ENCODE data around the gene TTLL9.
"Not testable (repeated sequence)": the region's sequence is repeated elsewhere in the genome, so short reads cannot be mapped to it uniquely, and the experiment has no call there.

The TTLL9 gene

GRCh38 chr20:31920275-31920855 is 49.9 kb downstream of the TTLL9 start:
- no peak for DNase-seq

DNA sequence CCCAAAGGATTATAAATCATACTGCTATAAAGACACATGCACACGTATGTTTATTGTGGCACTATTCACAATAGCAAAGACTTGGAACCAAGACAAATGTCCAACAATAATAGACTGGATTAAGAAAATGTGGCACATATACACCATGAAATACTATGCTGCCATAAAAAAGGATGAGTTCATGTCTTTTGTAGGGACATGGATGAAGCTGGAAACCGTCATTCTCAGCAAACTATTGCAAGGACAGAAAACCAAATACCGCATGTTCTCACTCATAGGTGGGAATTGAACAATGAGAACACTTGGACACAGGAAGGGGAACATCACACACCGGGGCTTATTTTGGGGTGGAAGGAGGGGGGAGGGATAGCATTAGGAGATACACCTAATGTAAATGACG is 51.0 kb downstream of the TTLL9 start:
- not testable (repeated sequence) for DNase-seq

- DNase-seq = no peak
Measured at GRCh38 chr20:31922181-31922580, 51.7 kb downstream of the TTLL9 start.

DNA sequence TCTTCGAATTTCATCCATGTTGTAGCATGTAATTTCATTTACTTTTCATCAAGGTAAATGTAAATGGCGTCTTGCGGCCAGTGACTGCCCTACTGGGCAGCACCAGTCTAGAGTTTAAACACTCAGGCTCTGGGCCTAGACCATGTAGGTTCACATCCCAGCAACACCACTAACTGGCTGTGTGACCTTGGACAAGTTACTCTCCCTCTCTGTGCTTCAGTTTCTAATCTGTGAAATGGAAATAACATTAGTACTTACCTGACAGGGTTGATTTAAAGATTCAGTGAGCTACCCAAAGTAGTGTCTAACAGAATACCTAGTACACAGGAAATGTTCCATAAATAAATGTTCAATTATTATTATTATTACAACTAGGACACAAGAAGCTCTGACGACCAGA is 52.2 kb downstream of the TTLL9 start:
- no peak for DNase-seq

- no peak for DNase-seq
Measured at GRCh38 chr20:31923388-31924331, 53.2 kb downstream of the TTLL9 start.

DNA sequence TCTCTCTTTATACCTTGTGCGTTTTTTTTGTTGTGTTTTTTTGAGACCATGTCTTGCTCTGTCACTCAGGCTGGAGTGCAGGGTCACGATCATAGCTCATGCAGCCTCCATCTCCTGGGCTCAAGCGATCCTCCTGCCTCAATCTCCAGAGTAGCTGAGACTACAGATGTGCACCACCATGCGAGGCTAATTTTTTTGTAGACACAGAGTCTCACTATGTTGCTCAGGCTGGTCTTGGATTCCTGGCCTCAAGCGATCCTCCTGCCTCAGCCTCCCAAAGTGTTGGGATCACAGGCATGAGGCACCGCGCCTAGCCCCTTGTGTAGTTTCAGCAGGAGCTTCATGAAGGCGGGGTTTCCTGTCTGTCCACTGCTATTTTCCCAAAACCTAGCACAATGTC is 54.1 kb downstream of the TTLL9 start:
- DNase-seq = no peak

DNA sequence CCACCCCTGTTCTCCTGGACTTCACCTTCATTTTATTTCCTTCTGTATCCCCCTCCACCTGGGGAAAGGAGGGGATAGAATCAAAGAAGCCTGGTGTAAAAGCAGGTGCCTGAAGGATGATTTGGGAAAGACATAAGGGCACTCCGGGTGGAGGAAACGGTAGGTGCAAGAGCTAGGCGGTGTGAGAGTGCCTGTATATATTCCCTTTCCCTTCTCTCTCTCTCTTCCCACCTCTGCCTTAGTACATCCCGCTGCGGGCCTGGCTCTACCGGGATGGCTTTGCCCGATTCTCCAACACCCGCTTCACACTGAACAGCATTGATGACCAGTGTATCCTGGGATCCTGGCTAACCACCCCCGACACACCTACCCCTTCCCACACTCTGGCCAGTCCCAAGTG is 55.2 kb downstream of the TTLL9 start:
- no peak for DNase-seq

- no peak for DNase-seq
Measured at GRCh38 chr20:31926493-31926892, 56.1 kb downstream of the TTLL9 start.

DNA sequence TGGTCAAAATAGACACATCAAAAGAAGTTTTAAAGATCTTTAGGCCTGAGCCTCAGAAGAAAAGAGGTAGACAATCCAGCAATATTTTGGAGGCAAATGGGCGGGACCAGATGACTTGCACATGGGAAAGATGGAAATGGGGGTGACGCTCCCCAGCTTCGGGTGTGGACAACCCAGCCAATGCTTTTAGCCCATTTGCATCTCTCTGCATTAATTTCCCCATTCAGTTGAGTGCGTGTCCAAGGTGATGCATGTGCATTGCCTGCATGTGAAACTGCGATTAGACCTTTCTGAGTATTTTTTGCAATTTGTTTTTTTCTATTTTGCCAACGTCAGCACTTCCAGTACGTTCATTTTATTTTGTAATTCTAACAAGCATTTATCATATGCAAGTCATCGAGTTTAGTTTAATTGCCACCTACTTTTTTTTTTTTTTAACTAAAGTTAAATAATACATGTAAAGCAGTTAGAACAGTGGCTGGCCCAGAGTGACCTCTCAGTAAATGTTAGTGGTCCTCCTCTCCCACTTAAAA is 57.3 kb downstream of the TTLL9 start:
- DNase-seq = no peak

DNA sequence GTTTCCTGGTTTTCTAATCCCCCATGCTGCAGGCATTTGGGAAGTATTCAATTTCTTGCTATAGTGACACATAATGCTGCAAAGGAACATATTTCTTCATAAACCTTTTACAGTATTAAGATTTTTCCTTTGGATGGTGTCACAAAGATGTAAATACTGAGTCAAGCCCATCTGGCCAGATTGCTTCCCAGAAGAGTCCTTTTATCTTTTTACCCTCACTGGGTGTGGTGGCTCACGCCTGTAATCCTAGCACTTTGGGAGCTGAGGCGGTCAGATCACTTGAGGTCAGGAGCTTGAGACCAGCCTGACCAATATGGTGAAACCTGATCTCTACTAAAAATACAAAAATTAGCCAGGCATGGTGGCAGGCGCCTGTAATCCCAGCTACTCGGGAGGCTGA is 59.2 kb downstream of the TTLL9 start:
- DNase-seq = not testable (repeated sequence)

GRCh38 chr20:31930779-31931178 is 60.3 kb downstream of the TTLL9 start:
- DNase-seq = no peak

GRCh38 chr20:31933698-31934097 is 63.3 kb downstream of the TTLL9 start:
- DNase-seq = no peak

- no peak for DNase-seq
Measured at GRCh38 chr20:31934491-31934890, 64.1 kb downstream of the TTLL9 start.

DNA sequence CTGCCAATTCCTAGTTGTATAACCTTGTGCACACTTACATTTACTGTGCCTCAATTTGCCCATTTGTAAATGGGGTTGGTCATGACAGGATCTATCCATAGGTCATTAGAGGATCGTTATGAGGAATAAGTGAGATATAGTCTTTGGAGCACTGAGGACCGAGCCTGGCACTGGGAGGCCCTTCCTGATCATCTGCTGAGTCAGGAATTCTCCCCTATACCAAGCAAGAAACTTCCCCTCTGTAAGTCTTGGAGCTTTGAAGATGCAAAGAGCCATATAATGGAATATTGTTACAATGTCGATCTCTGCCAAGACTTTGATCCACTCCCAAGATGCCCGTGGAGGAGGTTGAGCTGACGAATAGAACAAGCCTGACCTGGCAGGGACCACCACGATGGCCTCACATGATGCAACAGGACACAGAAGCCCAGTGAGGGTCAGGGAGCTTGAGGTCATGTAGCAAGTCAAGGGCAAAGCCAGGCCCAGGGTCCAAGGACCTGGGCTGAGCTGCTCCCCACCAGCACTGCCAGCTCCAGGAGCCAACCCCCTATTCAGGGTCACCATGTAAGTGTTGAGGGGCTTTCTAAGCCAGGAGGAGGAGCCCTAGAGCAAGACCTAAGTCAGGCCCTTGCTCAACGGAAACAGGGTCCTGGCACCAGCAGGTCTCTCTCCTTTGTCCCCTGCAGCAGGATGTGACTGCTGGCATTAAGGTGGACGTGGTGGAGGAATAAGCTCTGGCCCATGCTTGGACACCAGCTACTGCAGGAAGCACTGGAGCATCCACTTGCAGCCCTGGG is 64.7 kb downstream of the TTLL9 start:
- no peak for DNase-seq

DNA sequence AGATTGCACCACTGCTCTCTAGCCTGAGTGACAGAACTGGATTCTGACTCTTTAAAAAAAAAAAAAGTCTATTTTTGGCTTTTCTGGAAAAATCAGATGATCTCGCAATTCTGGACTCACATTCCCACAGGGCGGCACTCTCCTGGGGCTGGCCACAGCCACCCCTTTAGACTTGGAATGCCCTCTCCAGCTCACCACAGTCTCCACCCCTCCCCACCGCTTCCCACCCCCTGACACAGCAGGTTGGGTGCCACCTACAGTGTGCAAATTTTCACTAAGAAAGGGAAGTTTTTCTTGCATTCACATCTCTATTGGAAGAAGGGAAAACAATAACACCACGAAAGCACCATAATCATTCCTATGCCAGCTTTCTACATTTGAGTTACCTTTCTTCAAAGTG is 66.0 kb downstream of the TTLL9 start:
- DNase-seq = no peak

DNA sequence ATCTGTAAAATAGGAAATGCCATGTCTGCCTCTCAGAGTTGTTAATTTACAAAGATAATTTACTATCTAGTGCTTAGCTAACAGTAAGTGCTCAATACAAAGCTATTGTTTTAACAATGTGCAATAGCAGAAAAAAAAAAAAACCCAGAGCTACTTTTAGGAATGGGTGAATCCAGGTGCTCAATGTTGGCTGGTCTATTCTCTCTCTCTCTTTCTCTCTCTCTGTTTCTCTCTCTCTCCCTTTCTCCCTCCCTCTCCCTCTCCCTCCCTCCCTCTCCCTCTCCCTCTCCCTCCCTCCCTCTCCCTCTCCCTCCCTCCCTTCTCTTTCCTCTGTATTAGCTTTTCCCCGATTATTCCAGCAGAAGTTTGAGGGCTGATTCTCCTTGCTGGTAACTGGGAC is 67.4 kb downstream of the TTLL9 start:
- no peak for DNase-seq

DNA sequence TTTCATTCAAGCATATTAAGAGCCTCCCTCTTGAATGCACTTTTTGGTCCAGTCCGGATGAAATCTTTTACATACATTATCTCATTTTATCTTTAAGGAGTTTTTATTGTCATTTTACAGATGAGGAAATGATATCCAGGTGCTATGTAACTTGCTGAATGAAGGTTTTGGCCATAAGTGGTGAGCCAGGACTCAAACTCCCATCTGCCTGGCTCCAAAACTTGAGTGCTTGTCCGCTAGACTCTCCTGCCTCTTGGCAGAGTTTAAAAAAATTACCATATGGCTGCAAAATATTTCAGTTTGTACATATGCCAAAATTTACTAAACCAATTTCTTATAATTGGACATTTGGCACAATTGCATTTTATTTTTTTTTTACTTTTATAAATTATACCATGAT is 69.2 kb downstream of the TTLL9 start:
- no peak for DNase-seq

DNA sequence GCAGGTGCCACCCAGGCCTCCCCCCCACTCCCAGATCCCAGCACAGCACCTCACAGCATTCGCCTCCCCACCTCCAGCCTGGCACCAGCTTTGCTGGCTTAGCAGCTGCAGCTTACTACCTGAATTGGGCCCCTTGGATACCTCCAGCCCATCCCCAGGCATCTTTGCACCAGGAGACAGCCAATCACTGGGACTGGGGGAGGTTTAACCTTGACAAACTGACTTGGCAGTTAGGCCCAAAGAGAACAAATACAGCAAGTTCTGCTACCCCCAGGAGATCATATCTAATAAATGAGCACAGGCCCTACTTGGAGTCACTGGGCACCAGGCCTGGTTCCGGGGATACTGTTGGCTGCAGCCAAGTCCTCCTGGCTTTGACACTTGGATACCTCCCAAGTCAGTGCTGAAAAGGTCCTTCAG is 72.6 kb downstream of the TTLL9 start:
- DNase-seq = no peak

- DNase-seq = no peak
Measured at GRCh38 chr20:31945319-31945718, 74.9 kb downstream of the TTLL9 start.

DNA sequence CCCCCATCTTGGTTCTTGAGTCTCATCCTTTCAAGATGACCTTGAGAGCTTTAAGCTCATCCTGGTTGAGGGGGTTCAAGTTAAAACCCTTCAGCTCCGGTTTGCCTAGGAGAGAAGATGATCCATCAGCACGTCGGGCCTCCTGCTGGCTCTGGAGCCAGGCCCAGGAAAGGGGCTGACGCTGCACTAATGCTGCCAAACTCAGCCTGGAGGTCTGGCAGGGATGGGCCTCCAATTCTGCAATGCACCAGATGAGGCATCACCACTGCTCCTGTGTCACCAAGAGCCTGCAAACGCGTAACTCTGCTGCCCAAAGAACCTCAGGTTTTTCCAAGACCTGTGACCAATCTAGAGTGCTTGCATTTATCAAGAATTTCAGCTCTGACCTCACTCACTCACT is 75.4 kb downstream of the TTLL9 start:
- DNase-seq = no peak

- DNase-seq = no peak
Measured at GRCh38 chr20:31948008-31948407, 77.6 kb downstream of the TTLL9 start.

GRCh38 chr20:31949877-31950646 is 79.6 kb downstream of the TTLL9 start:
- no peak for DNase-seq

All from fibroblast of skin of abdomen (primary cell).